HG02943 (cell line): ENCODE measurements around the gene TRRAP.

Experiments
- ATAC-seq: cut with Tn5 transposase; IDR thresholded peaks from one replicate; pipeline ENCODE4 v1.9.1; 2021; ENCODE audit warnings: mild to moderate bottlenecking, low read depth, moderate library complexity; ENCODE audit not compliant: unreplicated experiment

TRRAP gene

DNA sequence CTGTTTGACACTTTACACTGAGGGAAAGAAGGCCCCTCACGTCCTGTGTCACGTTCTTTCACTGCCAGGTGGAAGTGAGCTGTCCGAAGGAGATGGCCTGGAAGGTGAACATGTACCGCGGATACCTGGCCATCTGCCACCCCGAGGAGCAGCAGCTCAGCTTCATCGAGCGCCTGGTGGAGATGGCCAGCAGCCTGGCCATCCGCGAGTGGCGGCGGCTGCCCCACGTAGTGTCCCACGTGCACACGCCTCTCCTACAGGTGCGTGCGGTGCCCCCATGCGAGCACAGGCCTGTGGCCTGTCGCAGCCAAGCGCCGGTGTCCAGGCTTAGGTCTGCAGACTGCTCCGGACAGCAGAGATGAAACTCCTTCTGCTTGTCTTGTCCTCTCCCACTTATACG lies 103.4 kb downstream of the TRRAP start:
- no peak for ATAC-seq

GRCh38 chr7:98982686-98983085 lies 104.4 kb downstream of the TRRAP start:
- ATAC-seq, result no peak

- ATAC-seq, result no peak
Measured at GRCh38 chr7:98984126-98984525, 105.8 kb downstream of the TRRAP start.

- ATAC-seq, result no peak
Measured at GRCh38 chr7:98985406-98985805, 107.1 kb downstream of the TRRAP start.

DNA sequence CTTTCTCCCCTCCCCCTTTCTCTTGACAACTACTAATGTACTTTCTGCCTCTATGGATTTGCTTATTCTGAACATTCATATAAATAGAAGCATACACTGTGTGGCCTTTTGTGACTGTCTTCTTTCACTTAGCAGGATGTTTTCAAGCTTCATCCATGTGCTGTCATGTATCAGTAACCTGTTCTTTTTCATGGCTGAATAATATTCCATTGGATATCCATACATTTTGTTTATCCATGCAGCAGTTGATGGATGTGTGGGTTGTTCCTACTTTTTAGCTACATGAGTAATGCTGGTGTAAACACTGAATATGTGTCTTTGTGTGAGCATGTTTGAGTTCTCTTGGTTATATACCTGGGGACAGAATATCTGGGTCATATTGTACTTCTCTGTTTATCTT lies 107.6 kb downstream of the TRRAP start:
- ATAC-seq, result no peak

DNA sequence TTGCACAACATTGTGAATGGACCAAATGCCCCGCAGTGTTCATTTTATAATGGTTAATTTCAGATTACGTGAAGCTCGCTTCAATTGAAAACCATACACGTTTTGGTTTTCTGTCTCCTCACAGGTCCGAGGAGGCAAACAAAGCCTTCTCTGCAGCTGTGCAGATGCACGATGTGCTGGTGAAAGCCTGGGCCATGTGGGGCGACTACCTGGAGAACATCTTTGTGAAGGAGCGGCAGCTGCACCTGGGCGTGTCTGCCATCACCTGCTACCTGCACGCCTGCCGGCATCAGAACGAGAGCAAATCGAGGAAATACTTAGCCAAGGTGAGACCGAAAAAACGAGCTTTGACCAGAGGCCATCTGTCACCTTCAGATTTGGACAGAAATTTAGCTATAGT lies 110.3 kb downstream of the TRRAP start:
- no peak for ATAC-seq

- no peak for ATAC-seq
Measured at GRCh38 chr7:98990356-98990755, 112.0 kb downstream of the TRRAP start.

- ATAC-seq, result no peak
Measured at GRCh38 chr7:98991141-98991540, 112.8 kb downstream of the TRRAP start.

DNA sequence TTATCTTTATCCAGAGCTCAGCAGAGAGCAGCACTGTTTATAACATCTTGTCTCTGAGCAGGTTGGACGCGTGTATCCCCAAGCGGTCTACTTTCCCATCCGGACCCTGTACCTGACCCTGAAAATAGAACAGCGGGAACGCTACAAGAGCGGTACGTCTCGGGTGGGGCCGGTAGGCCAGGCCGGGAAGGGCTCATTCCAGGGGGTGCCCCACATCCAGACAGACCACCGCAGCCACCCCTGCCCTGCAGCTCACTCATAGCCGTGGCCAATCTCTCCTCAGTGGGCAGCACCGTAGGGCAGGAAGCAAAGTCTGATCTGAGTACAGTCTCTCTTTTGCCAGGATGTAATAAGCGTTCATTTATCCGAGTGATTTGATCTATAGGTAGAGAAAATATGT lies 113.7 kb downstream of the TRRAP start:
- no peak for ATAC-seq

- no peak for ATAC-seq
Measured at GRCh38 chr7:98993024-98993897, 114.9 kb downstream of the TRRAP start.

DNA sequence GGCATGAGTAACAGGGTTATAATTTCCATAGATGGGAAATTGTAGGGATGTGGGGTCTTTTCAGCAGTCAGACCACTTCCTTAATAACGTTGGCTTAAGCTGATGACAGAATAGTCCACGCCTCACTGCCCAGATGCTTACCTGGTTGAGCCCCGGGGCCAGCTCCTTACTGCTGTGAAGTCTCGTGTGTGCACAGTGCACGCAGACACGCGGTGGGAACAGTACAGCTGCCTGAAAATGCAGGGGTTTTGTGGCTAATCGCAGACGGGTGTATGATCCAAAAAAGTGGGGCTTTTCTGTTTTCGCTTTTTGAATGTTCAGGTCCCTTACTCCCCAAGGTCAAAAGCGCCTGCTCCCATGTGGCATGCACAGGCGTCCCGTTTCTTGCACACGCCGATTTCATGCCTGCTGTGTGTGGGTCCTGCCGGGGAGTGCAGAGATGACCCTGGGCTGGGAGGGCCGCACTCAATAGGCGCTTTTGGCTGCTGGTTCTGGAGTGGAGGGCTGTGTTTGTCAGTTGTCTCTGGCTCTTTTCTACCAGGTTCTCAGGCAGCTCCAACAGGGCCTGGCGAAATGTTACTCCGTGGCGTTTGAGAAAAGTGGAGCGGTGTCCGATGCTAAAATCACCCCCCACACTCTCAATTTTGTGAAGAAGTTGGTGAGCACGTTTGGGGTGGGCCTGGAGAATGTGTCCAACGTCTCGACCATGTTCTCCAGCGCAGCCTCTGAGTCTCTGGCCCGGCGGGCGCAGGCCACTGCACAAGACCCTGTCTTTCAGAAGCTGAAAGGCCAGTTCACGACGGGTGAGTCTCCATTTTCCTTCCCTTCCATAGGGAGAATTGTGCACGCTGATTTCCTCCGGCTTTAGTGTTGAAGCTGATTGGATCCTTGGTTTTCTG lies 116.0 kb downstream of the TRRAP start:
- no peak for ATAC-seq

- no peak for ATAC-seq
Measured at GRCh38 chr7:98995111-98995510, 116.8 kb downstream of the TRRAP start.

DNA sequence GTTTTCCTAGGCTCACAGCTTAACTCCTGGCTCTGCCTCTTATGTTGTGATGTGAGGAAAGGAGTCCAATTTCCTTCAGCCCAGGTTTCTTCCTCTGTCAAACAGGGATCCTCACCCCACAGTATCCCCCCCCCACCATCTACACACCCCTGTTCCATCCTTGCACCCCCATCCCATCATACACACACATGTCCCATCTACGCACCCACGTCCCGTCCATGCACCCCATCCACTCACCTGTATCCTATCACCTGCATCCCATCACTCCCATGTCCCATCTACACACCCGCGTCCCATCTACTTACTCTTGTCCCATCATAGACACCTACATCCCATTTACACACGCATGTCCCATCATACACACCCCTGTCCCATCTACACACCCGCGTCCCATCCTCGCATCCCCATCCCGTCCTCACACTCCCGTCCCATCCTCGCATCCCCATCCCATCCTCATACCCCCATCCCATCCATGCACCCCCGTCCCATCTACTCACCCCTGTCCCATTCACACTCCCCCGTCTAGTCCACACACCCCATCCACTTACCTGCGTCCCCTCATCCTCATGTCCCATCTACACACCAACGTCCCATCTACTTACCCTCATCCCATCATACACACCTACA lies 117.3 kb downstream of the TRRAP start:
- no peak for ATAC-seq

DNA sequence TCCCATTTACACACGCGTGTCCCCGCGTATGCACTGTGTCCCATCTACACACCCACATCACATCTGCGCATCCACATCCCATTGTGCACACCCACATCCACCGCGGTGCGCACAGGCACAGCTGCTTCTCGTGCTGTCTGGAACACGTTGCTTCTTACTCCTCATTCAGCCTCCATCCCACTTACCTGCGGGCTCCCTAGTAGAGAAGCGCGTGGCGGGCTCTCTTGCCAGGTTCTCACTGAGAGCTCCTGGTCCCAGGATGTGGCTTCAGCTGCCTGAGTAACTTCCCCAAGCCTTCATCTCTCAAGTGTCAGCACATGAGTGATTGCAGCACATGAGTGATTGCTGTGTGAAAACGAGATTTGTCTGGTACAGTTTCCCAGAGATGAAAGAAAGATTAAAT lies 117.8 kb downstream of the TRRAP start:
- no peak for ATAC-seq

DNA sequence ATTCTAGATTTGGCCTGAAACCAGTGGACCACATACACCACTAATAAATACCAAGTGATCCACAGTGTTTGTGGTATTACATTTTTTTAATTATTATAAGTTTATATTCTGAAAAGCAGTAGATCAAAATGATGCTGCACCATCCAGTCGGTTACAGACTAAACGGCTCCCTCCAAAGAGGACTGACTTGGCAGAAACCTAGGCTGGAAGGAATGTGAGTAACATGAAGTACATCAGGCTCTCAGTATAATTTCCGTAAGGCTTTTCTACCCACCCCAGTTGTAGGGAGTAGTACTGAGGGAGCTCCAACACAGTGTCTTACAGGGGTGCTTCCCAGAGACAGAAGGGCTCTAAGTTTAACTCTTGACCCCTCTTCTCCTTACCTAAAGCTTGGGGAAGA lies 119.5 kb downstream of the TRRAP start:
- ATAC-seq, result no peak

- ATAC-seq, result no peak
Measured at GRCh38 chr7:98998821-98999725, 120.7 kb downstream of the TRRAP start.

- ATAC-seq, result no peak
Measured at GRCh38 chr7:99000196-99000903, 122.0 kb downstream of the TRRAP start.

DNA sequence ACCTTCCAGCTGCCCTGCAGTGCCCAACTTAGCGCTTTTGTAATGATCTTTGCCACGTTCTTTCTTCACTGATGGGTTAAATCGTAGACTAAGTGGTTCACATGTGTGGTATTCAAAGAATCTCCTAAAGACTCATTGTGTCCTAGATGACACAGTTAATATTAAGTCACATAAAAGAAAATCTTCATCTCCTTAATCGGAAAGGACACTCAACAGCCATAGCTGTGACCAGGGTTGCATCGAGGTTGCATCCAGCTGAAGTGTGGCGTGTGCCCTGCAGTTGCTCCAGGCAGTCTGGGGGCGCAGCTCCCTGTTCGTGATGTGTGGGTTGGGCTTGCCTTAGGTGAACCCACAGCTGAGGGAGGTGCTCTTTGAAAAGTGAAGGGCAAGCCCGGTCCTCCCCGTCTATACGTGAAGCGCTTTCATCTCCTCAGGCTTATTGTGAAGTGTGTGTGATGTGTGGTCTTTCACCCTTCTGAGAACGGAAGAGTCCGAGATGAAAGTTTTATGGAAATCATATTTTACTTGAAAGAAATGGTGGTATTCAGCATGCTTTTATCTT lies 122.7 kb downstream of the TRRAP start:
- ATAC-seq, result no peak

- ATAC-seq, result no peak
Measured at GRCh38 chr7:99001482-99002147, 123.3 kb downstream of the TRRAP start.
